NOMO-1 (cell line): Measurements from ENCODE around the gene STK38L.

ENCODE experiments used
- DNase-seq, 2 experiments: peaks; one replicate each; lab custom pipeline; 2025; ENCODE audit not compliant: unreplicated experiment in 2 of 2; lab: John Stamatoyannopoulos, UW

STK38L gene

DNA sequence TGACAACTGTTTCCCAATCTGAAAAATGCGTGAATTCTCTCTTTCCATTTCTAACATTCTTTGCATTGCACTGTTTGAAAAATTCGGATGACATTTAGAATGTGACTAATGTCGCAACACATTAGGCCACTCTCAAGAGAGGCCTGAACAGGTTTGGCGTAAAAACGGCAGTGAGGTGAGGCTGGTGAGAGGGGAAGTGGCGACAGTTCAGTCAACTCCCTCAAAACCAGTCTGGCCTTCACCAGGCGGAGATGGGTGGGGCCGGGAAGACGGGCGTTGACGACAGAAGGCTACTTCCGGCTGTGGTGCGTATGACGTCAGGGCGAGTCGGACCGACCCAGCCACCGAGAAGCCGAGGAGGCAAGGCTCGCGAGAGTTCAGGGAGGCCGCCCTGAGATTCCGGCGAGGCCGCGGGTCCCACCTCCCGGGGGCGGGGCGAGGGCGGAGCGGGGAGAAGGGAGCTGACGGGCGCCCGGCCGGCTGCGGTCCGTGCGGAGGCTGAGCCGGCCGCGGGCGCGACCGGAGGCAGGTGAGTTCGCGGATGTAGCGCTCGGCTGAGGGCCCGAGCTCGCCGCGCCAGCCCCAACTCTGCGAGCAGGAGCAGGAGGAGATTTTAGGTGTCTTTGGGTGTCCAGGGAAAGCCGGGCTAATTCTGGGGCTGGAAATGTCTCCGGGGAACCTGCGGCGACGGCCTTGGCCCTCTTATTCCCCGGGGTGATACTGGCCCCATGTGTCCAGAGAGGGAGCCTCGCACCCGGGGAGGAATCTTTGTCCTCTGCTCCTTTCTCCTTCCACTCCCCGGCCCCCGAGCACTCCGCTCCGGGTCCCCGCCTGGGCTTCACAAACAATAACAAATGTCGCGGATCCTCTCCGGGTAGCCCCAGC lies at the start of gene STK38L:
Gene STK38L, plus strand, starts transcription at position 483 of the 885 bp plus-strand sequence. CDS start 53,435 bp downstream, outside the sequence.
- peak; percentile 96 to 97 for DNase-seq

DNA sequence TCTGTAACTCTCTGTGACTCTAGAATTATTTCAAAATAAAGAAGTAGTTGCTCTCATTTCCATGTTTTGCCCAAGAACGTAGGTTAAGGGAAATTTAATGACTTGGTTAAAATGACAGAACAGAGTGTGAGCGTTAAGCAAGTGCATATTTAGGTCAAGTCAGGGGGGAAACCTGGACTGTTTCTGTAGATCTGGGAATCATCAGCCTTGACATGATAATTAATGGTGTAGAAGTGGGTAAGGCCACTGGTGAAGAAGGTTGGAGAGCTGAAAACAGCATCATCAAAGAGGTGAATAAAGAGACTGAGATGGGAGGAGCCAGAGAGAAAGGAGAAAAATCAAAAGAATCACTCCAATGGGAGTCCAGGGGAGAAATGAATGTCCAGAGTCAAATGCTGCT lies 49.4 kb upstream of the STK38L start:
- DNase-seq: no peak

DNA sequence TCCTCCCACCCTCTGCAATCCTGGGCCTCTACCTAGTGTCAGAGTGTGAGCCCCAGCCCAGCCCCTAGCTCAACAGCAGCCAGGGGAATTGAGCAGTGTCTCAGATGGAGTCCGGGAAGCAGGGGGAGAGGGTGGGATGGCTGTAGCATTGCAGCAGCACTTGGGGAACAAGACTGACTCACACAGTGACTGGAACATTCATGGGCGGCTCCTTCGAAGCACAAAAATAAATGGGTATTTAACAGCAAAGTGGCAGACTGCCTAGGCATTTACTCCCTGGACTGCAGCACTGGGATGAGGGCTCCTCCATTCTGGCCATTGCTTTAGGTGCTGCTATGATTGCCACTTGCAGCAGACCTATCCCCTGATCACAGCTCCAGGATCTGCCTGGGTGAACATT lies 46.0 kb upstream of the STK38L start:
- no peak for DNase-seq

DNA sequence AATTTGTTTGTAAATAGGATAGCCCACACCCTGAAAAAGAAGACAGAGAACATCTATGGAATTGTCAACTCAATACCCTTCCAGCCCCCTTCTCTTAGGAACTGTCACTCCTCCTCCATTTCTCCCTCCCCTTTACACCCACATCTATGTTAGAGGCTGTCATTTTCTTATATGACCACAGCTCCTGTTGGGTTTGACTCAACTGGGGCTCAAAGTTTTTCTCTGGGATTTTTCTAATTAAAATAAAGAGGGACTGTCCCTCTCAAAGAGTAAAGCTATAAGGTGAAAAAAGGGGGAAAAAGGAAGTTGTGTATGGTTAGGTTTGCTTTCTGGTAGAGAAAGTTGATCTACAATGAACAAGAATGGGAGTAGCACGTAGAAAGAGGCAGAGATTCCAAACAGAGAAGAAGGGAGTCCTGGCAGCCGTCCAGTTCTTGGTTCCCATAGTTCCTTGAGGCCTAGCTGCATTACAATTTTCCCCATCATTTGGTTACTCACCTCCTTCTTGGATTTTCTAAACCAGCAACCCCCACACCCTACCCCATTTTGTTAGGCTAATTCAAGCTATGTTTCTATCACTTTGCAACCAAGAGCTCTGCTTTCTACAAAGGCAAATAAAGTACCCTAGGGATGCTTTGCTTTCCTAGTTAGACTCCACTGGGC lies 44.3 kb upstream of the STK38L start:
- DNase-seq: no peak

DNA sequence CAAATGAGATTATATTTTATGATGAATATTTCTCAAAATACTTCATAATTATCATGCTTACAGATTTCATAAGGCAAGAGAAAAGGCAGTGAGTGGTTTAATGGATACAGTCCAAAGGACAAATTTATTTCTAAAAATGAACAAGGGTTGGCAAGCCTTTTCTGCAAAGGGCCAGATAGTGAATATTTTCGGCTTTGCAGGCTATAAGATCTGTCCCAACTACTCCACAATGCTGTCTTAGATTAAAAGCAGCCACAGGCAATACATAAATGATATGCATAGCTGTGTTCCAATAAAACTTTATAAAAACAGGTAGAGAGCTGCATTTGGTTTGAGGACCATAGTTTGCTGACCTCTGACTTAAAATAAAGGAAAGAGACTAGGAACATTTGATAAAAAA lies 42.9 kb upstream of the STK38L start:
- DNase-seq: no peak

DNA sequence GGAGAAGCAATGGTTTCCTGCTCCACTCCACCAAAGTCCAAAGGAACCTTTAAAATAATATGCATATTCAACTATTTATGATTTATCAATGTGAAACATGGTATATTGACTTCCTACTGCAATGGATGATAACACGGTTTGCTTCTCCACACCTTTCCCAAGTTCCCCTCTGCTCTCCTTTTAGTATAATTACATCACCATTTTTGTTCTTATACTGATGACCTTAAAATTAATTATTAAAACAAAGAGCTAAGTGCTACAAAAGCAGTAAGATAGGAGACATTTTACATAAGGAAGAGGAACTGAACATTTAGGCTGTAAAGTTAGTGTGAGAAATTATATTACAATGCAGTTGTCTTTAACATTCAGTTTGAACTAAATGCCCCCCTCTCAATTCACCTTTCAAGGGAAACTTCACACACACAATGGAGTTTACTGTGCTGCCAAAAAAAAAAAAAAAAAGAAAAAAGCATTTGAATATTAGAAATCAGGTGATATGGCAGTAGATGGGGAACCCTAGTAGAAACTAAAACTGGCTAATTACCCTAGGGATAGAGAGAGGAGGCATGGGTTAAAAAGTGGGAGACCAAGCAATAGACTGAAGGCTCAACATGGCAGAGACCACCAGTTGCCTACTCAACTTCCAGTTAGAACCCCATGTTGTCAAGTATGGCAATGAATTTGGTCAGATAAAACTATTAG lies 37.1 kb upstream of the STK38L start:
- DNase-seq: no peak

DNA sequence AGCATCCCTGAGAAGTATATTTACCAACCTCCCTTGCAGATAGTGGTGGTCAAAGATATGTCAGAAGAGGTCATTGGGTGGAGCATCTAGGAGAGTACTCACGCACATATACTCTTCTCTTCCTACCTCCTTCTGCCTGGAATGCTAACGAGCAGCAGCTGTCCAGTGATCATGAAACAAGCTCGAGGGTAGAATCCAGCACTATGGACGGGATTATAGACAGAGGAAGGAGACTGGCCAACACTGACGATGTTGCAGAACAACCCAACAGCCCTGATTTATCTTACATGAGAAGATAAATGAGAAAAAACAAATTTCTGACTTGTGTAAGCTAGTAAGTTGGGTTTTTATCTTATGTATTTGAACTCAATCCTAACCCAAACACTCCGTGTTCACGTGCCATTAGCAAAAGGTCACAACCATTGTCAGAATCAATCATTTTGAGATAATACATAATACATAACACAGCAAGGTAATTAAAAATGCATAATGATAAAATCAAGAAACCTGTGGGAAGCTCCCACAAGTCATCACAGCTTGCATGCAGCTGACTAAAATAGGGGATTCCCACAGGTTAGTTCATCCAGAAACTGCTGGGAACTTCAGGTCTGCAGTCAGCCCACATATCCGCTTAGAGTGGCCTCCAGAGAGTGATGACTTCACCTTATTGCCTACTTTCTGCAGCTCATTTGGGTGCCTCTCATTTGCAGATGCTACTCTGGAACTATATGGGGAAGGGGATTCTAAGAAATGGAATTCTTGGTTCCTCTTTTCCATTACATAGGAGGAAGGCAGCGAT lies 36.3 kb upstream of the STK38L start:
- DNase-seq: no peak

DNA sequence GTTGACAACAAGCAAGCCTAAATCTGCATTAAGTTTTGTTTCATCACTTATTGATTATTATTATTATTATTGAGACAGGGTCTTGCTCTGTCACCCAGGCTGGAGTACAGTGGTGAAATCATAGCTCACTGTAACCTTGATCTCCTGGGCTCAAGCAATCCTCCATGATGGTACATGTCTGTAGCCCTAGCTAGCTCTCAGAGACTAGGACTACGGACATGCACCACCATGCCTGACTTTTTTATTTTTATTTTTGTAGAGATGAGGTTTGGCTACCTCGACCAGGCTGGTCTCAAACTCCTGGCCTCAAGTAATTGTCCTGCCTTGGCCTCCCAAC lies 35.7 kb upstream of the STK38L start:
- DNase-seq: no peak

DNA sequence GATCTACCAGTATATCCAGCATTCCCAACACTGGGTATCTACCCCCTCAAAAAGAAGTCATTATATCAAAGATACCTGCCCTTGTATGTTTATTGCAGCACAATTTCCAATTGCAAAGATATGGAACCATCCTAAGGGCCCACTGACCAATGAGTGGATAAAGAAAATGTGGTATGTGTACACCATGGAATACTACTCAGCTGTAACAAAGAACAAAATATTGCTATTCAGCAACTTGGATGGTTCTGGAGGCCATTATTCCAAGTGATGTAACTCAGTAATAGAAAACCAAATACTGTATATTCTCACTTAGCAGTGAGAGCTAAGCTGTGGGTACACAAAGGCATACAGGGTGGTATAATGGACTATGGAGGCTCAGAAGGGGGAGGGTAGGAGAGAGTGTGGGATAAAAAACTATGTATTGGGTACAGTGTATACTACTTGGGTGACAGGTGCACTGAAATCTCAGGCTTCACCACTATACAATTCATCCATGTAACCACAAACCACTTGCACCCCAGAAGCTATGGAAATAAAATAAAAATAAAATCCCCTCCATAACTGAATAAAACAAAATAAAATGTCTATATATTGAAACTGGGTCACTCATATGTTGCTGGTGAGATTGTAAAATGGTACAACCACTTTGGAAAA lies 34.7 kb upstream of the STK38L start:
- no peak for DNase-seq

DNA sequence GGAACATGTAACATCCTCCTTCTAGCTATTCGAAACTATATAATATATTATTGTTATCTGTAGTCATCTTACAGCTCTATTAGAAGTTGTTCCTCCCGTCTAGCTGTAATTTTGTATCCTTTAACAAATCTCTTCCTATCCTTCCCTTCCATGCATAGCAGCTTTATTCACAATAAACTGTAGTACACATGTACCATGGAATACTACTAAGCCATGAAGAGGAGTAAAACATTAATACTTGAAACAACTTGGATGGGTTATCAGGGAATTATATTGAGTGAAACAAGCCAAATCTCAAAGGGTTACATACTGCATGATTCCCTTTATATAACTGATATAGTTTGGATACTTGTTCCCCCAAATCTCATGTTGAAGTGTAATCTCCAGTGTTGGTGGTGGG lies 33.9 kb upstream of the STK38L start:
- DNase-seq: no peak

DNA sequence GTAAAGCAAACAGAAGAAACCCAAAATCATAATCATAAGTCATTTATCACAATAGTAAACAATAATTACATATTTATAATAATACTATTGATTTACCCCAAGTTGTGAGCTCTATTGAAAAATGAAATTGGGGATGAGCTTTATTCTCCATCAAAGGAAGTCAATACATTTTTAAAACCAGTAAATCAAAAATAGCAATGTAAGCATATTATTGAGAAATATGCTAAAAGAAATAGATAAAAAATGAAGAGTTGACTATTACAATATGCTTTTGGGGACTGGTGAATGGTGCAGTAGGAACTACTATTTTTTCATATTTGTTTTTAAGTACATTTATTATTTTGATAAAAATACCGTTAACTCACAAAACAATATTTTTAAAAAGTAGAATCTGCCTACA lies 31.2 kb upstream of the STK38L start:
- DNase-seq: no peak

DNA sequence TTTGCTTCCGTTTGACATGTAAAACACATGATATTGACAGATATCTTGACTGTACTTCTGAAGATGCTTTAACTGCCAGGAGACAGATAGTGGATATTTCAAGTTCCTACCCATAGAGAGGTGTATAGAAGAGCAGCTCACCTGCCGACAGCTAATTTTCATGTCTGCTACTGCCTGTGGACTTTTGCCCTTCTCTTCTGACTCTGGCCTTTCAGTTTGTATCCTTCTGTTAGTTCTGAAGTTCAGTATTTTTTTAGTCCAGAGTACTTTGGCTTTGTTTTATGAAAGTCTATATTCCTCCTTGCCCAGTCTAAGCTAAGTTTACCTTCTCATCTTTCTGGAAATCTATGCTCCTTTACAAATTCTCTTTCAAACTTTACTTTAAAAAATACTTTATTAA lies 30.8 kb upstream of the STK38L start:
- no peak for DNase-seq

DNA sequence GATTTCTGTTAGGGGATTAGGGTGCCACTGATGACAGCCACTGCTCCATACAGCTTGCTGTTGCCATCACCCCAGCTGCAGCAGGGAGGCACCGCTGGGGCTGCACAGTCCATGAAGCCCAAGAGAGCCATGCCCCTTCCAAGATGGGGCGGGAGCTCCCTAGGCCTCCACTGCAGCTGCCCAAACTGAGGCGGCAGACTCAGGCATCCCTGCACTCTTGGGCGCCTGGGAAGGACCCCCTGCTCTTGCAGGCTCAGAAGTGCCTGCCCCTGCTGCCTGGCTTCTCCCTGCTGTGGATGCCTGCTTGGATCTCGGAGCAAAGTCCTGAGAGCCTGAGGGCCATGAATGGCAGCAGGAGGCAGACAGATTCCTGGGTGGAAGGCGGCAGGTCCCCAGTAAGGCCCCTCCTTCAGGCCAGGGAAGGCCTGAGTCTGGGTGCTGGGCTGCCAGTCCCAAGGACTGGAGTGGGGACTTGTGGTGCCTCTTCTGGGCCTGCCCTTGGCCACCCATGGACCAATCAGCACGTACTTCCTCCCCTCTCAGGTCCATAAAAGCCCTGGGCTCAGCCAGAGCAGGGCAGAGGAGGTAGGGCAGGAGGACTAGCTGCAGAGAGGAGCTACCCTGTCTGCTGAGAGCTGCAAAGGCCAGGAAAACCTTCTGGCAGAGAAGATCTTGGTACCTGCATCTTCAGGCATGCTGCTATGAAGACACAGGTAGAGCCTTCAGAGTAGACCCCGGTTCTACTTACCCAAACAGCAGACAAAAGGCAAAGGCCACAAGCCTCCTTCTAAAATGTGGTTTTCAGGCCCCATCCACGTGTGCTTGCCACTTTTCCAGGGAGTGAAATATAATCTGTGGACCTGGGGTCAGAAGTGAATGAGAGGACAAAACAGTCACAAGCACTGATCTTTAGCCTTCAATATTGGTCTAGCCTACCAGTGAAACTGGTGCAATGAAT lies 30.0 kb upstream of the STK38L start:
- DNase-seq: no peak

DNA sequence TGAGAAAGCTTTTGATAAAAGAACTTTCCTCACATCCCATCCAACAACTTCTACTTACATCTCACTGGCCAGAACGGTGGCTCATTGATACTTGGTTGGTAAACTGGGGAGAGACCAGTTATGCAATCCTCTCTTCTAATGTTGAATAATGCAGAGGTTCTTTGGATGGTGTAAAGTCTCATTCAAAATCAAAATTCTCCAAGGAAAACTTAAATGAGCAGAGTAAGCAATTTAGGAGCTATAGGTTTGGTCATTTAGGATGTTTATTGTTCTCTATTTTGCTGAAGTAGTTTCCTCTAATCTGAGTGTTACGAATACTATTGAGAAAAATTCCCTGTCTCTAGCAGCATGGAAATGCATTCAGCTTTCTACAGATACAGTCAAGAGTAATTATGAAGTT lies 26.5 kb upstream of the STK38L start:
- no peak for DNase-seq

DNA sequence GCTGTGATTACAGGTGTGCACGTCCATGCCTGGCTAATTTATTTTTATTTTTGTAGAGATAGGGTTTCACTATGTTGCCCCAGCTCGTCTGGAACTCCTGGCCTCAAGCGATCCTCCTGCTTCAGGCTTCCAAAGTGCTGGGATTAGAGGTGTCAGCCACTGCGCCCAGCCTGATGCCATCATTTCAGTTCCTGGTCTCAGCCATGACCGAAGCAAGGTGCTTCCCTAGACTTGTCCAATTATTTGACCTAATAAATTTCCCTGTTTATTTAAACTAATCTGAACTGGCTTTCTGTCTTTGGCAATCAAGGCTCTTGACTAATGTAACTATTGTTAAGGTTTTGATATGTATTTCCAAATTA lies 24.4 kb upstream of the STK38L start:
- DNase-seq: no peak

DNA sequence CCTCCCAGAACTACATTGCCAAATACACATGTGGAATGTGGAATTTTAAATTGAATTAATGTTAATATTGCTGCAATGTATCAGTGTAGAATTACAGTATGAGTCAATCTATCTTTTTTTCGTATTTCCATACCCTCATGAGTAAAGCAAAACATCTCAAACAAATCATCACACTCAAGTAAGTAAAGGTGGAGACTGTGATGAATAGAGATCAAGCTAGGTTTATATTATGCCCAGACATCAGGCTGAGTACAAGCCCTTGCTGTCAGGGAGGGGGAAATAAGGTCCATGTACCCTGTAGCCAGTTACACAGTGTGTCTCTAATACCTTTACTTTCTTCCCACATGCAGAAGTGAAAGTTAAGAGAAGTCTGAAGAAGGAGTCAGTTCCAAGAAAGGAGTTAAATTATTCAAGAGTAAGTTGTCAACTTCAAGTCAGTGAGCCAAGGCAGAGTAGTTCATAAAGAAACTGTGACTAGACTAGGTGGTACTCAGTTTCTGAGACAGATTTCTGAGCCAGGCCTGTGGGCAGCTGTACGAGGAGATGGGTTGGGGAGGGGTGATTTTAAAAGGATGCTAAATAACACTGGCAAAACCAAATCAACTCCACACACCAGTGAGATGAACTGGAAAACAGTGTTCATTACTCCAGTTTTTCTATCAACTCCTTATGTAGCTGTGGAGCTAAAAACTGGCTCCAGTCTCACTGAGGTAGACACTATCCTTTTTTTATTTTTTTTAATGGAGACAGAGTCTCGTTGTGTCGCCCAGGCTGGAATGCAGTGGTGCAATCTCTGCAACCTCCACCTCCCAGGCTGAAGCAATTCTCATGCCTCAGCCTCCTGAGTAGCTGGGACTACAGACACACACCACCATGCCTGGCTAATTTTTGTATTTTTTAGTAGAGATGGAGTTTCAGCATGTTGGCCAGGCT lies 23.8 kb upstream of the STK38L start:
- DNase-seq: peak in 1 of 2 experiments; percentile 65

DNA sequence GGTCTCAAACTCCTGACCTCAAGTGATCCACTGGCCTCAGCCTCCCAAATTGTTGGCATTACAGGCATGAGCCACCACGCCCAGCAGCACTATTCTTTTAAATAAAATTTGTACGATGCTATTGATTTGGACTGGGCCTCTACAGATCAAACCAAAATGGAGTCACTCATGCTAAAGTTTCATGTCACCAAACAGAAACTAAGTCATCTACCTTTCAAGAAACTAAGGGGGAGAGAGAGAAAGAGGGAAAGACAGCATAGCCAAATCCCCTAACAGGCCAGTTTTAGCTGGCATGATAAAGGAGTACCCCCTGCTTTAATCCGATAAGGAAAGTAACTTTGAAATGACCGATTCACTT lies 23.1 kb upstream of the STK38L start:
- no peak for DNase-seq

DNA sequence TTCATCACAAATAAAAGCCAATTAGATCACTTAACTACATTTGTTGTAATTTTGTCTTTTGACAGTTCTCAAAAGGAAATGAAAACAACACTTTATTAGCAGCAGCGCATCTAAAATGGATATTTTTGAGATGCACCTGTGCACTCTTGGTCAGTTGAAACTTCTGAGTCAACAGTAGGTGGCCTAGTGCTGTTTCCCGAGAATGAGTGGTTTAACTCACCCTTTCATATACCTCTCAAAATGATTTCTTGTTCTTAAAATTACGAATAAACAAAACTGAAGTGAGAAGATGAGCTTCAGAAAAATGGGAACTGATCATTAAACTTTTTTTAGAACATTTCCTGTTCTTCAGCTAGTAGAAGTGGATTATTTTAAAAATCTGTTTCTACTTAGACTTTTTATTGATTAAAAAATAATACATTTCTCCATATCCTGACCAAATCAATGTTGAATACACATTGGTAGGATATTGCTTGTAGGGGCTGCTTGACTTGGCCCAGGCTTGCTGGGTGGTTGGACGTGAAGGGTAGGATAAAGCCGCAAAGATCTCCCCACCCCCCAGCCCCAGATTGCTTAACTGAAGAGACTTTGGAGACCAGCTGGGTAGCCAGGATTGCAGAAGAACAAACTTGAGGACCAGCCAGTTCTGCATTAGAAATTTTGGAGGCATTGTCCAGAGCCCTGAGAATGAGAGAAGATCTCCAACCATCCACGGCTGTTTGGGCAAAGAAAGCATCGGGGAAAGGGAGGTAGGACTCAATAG lies 22.3 kb upstream of the STK38L start:
- peak; percentile 56 to 78 for DNase-seq
